Bone marrow (tissue), 2 donors: ENCODE measurements around the gene IFT57.

Source experiments
- DNase-seq, 2 donors: peaks; one replicate each; lab custom pipeline; 2025; lab: John Stamatoyannopoulos, UW

IFT57 gene

GRCh38 chr3:108218811-108219210, 3.4 kb downstream of the IFT57 start:
- DNase-seq, result no peak

GRCh38 chr3:108215871-108216270, 6.4 kb downstream of the IFT57 start:
- peak in 1 of 2 donors; percentile 49 for DNase-seq

GRCh38 chr3:108209579-108209978, 12.6 kb downstream of the IFT57 start:
- no peak for DNase-seq

GRCh38 chr3:108208831-108209230, 13.4 kb downstream of the IFT57 start:
- no peak for DNase-seq

GRCh38 chr3:108202834-108203233, 19.4 kb downstream of the IFT57 start:
- peak in 1 of 2 donors; percentile 21 for DNase-seq

GRCh38 chr3:108202080-108202479, 20.1 kb downstream of the IFT57 start:
- DNase-seq, result no peak

GRCh38 chr3:108201258-108201657, 21.0 kb downstream of the IFT57 start:
- DNase-seq, result no peak

GRCh38 chr3:108200578-108200977, 21.6 kb downstream of the IFT57 start:
- DNase-seq, result no peak

GRCh38 chr3:108200024-108200423, 22.2 kb downstream of the IFT57 start:
- no peak for DNase-seq

GRCh38 chr3:108191394-108191793, 30.8 kb downstream of the IFT57 start:
- no peak for DNase-seq

- DNase-seq, result no peak
These were observed 31.9 kb downstream of the IFT57 start for GRCh38 chr3:108190346-108190745.

- no peak for DNase-seq
These were observed 32.8 kb downstream of the IFT57 start for GRCh38 chr3:108189440-108189839.

GRCh38 chr3:108185536-108185935, 36.7 kb downstream of the IFT57 start:
- DNase-seq, result no peak

- no peak for DNase-seq
These were observed 37.4 kb downstream of the IFT57 start for GRCh38 chr3:108184824-108185223.

- DNase-seq, result no peak
These were observed 38.3 kb downstream of the IFT57 start for GRCh38 chr3:108183971-108184370.

- no peak for DNase-seq
These were observed 39.0 kb downstream of the IFT57 start for GRCh38 chr3:108183181-108183580.

GRCh38 chr3:108182339-108182738, 39.9 kb downstream of the IFT57 start:
- DNase-seq, result no peak

- no peak for DNase-seq
These were observed 41.1 kb downstream of the IFT57 start for GRCh38 chr3:108181172-108181571.

GRCh38 chr3:108180194-108180593, 42.0 kb downstream of the IFT57 start:
- DNase-seq, result no peak

- DNase-seq, result no peak
These were observed 43.5 kb downstream of the IFT57 start for GRCh38 chr3:108178676-108179075.

- no peak for DNase-seq
These were observed 44.7 kb downstream of the IFT57 start for GRCh38 chr3:108177536-108177935.

- DNase-seq, result peak in 1 of 2 donors; percentile 24
These were observed 46.9 kb downstream of the IFT57 start for GRCh38 chr3:108175352-108175751.

GRCh38 chr3:108171106-108171505, 51.1 kb downstream of the IFT57 start:
- DNase-seq, result no peak

GRCh38 chr3:108164391-108164790, 57.8 kb downstream of the IFT57 start:
- no peak for DNase-seq

- DNase-seq, result no peak
These were observed 62.4 kb downstream of the IFT57 start for GRCh38 chr3:108159865-108160264.
